Medulla oblongata (tissue), 1 donor: Measurements from ENCODE around the gene KIAA1328.
"Not testable (repeated sequence)": the region's sequence is repeated elsewhere in the genome, so short reads cannot be mapped to it uniquely, and the experiment has no call there.

Source experiments
- DNase-seq: peaks from one replicate; pipeline ENCODE4 v3.0.0-alpha.2; 2015; ENCODE audit errors: extremely low spot score

The KIAA1328 gene

GRCh38 chr18:36887114-36887513 is 58.2 kb downstream of the KIAA1328 start:
- DNase-seq: no peak

- no peak for DNase-seq
Observed at GRCh38 chr18:36887864-36888263, 58.9 kb downstream of the KIAA1328 start.

DNA sequence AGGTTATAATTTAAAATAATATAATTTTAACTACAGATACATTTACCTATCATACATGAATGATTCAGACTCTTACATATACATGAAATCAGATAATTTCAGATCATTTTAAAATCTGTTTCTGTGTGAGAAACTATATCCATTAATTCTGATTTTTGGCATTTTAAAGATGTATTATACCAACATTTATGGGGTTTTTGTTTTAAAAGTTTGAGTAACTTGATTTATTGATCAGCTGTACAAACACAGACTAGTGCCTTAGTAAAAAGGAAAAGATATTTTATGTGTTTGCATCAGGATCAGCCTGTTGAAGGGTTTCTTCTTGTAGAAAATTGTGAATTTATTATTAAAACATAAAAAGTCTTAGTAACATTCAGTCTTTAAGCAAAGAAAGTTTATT is 59.9 kb downstream of the KIAA1328 start:
- DNase-seq: no peak

DNA sequence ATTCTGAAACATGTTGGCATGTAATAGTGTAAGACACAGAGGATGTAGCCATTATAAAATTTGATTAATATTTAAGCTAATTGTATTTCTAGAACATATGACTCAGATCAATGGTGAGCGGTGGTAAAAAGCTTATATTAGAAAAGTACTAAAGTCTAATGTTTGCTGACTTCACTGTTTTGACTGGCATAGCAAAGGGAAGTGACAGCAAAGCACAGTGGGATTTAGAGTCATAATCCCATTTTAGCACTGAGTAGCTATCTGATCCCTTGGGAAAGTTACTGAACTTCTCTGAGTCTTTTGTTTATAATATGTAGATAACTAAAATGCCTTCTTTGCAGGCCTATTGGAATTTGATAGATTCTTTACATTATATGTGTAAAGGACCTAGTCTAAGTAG is 60.4 kb downstream of the KIAA1328 start:
- DNase-seq: no peak

DNA sequence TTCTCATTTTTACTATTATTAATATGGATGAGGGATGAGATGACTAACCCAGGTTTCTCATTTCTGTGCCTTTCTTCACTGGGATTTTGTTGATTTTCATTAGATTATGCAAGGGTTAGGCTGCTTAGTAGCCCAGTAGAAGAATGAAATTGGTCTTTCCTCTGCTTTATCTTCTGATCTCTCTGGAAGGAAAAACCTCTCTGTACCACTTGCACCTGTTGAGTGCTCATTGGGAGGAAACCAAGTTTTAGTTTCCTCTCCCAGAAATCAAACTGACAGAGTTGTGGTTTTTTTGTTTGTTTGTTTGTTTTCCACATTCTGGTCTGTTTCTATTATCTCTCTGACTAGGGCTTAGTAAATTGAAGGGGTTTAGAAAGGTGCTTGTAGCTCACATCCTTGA is 60.8 kb downstream of the KIAA1328 start:
- no peak for DNase-seq

DNA sequence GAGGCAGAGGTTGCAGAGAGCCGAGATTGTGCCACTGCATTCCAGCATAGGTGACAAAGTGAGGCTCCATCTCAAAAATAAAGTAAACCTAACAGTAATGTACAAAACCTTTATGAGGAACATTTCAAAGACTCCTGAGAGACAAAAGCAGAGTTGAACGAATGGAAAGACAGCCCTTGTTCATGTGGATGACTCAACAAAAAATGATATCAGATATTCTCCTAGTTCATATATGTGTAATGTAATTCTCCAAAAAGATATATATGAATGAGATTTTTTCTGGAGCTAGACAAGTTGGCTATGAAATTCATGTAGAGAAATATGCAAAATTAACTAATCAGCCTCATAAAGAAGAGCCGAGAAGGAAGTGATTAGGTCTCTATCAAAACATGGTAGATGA is 61.7 kb downstream of the KIAA1328 start:
- DNase-seq: no peak

GRCh38 chr18:36893227-36893626 is 64.3 kb downstream of the KIAA1328 start:
- no peak for DNase-seq

- DNase-seq: no peak
Observed at GRCh38 chr18:36895606-36896005, 66.7 kb downstream of the KIAA1328 start.

- no peak for DNase-seq
Observed at GRCh38 chr18:36897253-36897652, 68.3 kb downstream of the KIAA1328 start.

DNA sequence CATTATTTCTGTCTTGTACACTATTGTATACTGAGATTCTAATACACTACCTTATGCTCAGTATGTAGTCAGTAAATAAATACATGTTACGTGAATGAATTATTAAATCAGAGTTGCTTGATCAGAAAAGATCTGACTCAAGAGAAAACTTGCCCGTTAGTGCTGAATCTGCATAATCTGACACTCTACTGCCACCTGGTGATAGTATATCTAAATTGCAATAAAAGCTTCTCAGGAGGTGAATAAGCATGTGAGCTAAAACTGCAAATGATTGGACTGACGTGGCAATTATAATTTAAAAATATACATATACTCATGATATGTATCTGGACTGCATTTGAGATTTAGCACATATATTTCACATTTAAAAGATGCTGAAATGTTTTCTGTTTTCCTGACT is 70.4 kb downstream of the KIAA1328 start:
- DNase-seq: no peak

DNA sequence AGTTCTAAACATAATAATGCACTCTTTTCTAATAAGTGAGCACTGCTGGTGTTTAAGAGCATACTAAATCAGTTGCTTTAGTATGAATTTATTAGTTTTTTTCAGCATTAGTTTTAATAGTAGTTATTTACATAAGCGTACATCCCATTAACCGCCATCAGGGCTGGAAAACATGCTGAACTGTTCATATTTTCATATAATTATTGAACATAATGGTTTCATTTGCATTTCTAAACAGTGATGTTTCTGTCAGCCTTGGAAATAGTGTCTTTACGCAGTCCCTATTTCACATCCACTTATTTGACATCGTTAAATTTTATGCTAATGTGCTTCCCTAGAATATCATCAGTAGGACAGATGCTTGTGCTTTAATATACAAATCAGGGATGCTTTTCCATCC is 71.5 kb downstream of the KIAA1328 start:
- no peak for DNase-seq

DNA sequence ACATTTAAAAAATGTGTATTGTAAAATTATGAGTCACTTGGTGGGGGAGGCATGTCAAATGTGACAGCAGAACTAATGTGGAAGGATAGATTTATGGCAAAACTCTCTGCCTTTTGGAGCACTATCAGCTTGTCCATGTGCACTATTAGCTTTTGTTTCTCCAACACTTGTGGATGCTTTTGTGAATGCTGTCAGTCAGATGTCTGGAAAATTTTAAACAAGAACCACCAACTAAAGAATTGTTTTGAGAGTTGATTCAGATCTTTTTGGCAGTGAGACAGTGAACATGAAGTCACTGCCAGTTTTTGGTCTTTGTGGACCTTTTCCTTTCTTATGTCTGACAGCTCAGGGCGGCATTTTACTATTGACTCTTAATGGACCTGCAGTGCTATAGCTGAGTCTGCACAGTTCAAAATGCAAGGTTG is 72.4 kb downstream of the KIAA1328 start:
- DNase-seq: no peak

- no peak for DNase-seq
Observed at GRCh38 chr18:36903215-36903928, 74.4 kb downstream of the KIAA1328 start.

GRCh38 chr18:36905571-36905970 is 76.6 kb downstream of the KIAA1328 start:
- DNase-seq: no peak

DNA sequence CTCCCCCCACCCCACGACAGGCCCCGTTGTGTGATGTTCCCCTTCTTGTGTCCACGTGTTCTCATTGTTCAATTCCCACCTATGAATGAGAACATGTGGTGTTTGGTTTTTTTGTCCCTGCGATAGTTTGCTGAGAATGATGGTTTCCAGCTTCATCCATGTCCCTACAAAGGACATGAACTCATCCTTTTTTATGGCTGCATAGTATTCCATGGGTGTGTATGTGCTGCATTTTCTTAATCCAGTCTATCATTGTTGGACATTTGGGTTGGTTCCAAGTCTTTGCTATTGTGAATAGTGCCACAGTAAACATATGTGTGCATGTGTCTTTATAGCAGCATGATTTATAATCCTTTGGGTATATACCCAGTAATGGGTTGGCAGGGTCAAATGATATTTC is 80.4 kb downstream of the KIAA1328 start:
- DNase-seq: not testable (repeated sequence)

DNA sequence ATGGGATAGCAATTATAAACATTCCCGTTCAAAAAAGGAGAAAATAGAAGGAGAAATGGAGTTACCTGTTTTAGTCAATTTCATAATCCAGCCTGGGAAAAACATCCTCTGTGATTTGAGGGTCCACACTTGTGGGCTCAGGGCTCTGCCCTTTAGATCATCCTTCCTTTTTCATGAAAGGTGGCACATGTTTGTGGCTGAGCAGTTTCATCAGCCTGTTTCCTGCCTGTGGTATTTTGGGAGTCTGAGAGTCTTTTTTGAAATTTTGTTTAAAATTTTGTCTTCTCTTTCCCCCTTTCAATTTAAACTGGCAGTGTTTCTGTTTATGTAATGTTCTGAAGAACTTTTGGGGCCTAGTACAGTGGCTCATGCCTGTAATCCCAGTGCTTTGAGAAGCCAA is 84.0 kb downstream of the KIAA1328 start:
- DNase-seq: no peak

GRCh38 chr18:36917907-36918306 is 89.0 kb downstream of the KIAA1328 start:
- DNase-seq: no peak

- no peak for DNase-seq
Observed at GRCh38 chr18:36929601-36930000, 100.7 kb downstream of the KIAA1328 start.

DNA sequence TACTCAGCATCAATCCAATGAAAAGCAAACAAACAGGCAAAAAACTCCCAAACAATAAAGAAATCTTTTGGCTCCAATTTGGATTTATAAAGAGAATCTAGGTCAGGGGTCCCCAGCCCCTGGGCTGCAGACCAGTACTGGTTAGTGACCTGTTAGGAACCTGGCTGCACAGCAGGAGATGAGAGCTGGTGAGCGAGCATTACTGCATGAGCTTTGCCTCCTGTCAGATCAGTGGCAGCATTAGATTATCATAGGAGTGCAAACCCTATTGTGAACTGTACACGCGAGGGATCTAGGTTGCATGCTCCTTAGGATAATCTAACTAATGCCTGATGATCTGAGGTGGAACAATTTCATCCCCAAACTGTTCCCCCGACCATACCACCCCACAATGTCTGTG is 102.2 kb downstream of the KIAA1328 start:
- DNase-seq: no peak

- no peak for DNase-seq
Observed at GRCh38 chr18:36933552-36933951, 104.6 kb downstream of the KIAA1328 start.

DNA sequence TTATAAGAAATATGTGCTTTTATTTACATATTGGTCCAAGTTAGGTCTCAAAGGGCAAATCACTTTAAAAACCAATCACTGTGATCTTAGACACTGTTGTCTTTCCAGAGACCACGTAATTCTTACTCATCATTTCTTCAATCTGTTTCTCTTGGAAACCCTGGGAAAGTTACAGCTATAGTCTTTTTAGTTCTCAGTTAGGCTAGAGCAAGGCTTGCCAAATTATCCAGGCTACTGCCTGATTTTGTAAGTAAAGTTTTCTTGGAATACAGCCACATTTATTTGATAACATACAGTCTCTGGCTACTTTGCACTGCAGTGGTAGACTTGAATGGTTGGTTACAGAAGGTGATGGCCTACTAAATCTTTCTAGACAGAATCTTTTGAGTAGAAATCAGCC is 106.0 kb downstream of the KIAA1328 start:
- no peak for DNase-seq

GRCh38 chr18:36942264-36942663 is 113.3 kb downstream of the KIAA1328 start:
- DNase-seq: no peak

DNA sequence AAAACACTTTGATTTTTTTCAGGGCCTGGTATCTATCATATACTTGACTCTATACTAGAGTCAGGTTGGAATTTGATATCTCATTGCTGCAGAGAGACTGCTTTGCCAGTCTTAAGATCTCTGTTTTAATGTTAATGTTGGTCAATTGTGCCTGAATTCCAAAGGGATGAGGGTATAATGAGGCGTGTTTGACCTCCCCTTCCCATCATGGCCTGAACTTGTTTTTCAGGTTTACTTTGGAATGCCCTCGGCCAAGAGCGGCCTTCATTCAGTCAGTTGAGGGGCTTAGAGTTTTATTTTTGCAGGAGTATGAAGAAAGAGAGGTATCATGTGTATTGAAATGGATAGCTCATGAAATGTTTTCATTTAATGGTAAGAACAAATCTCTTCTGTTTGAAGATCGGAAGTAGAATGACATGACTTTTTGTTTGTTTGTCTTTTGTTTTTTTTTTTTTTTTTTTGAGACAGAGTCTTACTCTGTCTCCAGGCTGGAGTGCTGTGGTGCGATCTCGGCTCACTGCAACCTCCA is 119.0 kb downstream of the KIAA1328 start:
- no peak for DNase-seq

- no peak for DNase-seq
Observed at GRCh38 chr18:36950282-36950681, 121.4 kb downstream of the KIAA1328 start.
